Stimulated activated naive CD8-positive, alpha-beta T cell treated with anti-CD3 and anti-CD28 coated beads, Interleukin-15, Interleukin-2, amounts not matched to agents 100 U/mL and 50 U/mL, for 24 hours (primary cell): ENCODE results near the gene DNAJC3.

ENCODE experiments used
- ATAC-seq: fragments of 150-1000 bp; cut with Tn5 transposase; one replicate; pipeline ENCODE4 v1.10.0; 2021
- DNase-seq: peaks from one replicate; pipeline ENCODE4 v3.0.0; 2021

Gene DNAJC3

DNA sequence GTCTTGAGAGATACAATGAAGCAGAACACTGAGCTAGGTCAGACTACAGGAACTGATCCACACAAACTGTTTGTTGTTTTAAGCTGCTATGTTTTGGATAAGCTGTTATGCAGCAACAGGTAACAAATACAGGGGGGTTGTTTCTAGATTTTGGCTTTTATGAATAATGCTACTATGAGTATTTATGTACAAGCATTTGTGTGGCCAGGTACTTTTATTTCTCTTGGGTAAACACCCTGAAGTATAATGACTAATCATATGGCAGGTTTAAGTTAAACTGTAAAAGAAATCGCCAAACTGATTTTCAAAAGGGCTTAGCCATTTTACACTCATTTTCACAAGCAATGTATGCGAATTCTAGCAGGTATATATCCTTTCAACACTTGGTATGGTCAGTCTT lies 166.0 kb downstream of the DNAJC3 start:
- ATAC-seq (no peak), DNase-seq (no peak)
